Measurements from ENCODE around the gene PRDM12. TPM values are rescaled to one million over a fixed set of nuclear protein-coding genes. Genes with fewer than 3 reads are reported as not detected.

PRDM12 gene
- total and polyA plus RNA-seq, 2 donors (not counting 1 experiment from before 2014, with no cell fraction given): not detected

DNA sequence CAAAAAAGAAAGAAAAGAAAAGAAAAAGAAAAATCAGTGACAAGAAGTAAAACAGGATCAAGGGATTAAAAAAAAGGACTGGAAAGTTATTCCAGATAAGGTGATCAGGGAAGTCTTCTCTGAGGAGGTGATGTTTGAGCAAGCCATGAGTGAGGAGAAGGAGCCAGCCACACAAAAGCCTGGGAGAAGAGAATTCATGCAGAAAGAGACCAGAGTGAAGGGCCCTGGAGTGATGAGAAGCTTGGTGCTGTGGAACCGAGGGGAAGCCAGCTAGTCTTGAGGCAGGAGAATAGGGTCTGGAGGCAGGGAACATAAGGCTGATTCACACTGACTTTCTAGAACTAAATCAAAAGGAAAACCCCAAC, 25.2 kb downstream of the PRDM12 start:
- intact Hi-C loops (cut with micrococcal nuclease): loop anchor here (10.0 kb wide), 1 partner anchor 585 kb away; no protein-coding TSS in a partner anchor
- Histone ChIP-seq H3K36me3 (replicated peaks in 1 of 2; ENCODE audit: control extremely low read depth in 1 of 2, control insufficient read depth in 1 of 2, extremely low read depth in 1 of 2, insufficient read depth in 2 of 2, low read length in 1 of 2) (no peaks in the 10 kb centered on the region), H4K20me1 (ENCODE audit: control insufficient read depth, insufficient read depth, low read length, poor library complexity, severe bottlenecking) (no peaks in the 10 kb centered on the region), H3K4me1 (ENCODE audit: control insufficient read depth in 2 of 2, insufficient read depth in 2 of 2, low read length in 2 of 2) (peaks cover 11 to 13% of the 10 kb centered on the region in 2 donors), H3K4me2 (replicated peaks; ENCODE audit: low read depth, low read length, poor library complexity, severe bottlenecking) (no peak overlapping the region), H2AFZ (ENCODE audit: insufficient read depth, low read depth, low read length, poor library complexity, severe bottlenecking) (peak overlapping the region; percentile 14), H3K9me3 (ENCODE audit: control extremely low read depth in 1 of 3, control insufficient read depth in 2 of 3, insufficient read depth in 1 of 3, low read length in 2 of 3) (peaks cover 0 to 11% (median 5%) of the 10 kb centered on the region in 3 donors), H3K79me2 (ENCODE audit: control insufficient read depth, insufficient read depth, low read length) (peaks cover 14% of the 10 kb centered on the region), H3K27ac (ENCODE audit: low read length in 2 of 2) (no peak overlapping the region), H3K4me3 (ENCODE audit: control extremely low read depth in 1 of 5, extremely low read depth in 1 of 5, insufficient read depth in 1 of 5, low read depth in 2 of 5, low read length in 4 of 5) (no peak overlapping the region), H3K27me3 (replicated peaks in 1 of 4; ENCODE audit: control extremely low read depth in 1 of 4, control insufficient read depth in 3 of 4, insufficient read depth in 4 of 4, low read length in 3 of 4) (peaks cover 0 to 15% (median 2%) of the 10 kb centered on the region in 4 experiments), H3K9ac (ENCODE audit: low read length) (no peak overlapping the region)
- WGBS (ENCODE audit: insufficient coverage): no CpG with 5 or more reads among the region's 1 CpG
- Mint-ChIP-seq H3K27me3 (peaks cover 12% of the 10 kb centered on the region), H3K4me1 (peaks cover 26% of the 10 kb centered on the region), H3K27ac (no peak overlapping the region), H3K4me3 (peak overlapping the region; percentile 23), H3K9me3 (ENCODE audit: insufficient read depth) (no peaks in the 10 kb centered on the region)
- ATAC-seq (ENCODE audit: low read depth) (no peak), DNase-seq (no peak)
- ChIA-PET CTCF (interaction anchor here (0.7 kb wide), 2 partner anchors 18 to 1523 kb away, joined by 3 to 5 read pairs; no protein-coding TSS in a partner anchor), POLR2A (no interaction called here)
- TF ChIP-seq, protein P1, sequence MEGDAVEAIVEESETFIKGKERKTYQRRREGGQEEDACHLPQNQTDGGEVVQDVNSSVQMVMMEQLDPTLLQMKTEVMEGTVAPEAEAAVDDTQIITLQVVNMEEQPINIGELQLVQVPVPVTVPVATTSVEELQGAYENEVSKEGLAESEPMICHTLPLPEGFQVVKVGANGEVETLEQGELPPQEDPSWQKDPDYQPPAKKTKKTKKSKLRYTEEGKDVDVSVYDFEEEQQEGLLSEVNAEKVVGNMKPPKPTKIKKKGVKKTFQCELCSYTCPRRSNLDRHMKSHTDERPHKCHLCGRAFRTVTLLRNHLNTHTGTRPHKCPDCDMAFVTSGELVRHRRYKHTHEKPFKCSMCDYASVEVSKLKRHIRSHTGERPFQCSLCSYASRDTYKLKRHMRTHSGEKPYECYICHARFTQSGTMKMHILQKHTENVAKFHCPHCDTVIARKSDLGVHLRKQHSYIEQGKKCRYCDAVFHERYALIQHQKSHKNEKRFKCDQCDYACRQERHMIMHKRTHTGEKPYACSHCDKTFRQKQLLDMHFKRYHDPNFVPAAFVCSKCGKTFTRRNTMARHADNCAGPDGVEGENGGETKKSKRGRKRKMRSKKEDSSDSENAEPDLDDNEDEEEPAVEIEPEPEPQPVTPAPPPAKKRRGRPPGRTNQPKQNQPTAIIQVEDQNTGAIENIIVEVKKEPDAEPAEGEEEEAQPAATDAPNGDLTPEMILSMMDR (IDR thresholded peaks at IDR 0.05): no peak
- no peak for TF ChIP-seq EZH2 (IDR thresholded peaks at IDR 0.05; ENCODE audit: borderline replicate concordance, insufficient read depth, low read depth, low read length, poor library complexity, severe bottlenecking)

DNA sequence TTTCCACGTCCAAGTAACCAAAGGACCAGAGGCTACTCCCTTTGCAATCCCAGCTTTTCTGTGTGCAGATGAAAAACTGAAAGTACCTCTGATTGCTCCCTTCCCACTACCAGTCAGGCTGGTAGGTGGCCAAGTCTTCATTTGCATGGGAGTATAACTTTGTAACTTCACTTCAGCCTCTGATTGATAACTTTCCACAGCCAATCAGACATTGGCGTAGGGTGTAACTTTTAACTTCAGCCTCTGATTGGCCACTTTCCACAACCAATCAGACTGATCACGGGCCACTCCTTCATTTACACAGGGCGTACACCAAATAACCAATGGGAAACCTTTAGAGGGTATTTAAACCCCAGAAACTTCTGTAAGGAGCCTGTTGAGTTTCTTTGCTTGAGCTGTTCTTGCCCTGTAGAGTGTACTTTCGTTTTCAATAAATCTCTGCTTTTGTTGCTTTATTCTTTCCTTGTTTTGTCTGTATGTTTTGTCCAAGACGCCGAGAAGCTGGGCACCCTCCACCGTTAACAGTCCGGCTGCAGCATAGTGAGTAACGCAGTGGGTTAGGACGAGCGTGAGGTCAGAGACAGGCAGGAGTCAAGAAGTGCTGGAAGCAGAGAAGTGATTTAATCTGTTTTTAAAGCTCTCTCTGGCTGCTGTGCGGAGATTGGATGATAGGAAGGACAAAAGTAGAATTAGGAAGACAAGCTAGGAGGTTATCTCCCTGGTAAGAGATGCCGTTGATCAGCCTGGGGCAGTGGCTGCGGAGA, 25.7 kb downstream of the PRDM12 start:
- H4K20me1 ChIP-seq (ENCODE audit: control insufficient read depth, insufficient read depth, low read length, poor library complexity, severe bottlenecking): no peaks in the 10 kb centered on the region
- TF ChIP-seq, protein P1 (IDR thresholded peaks at IDR 0.05): no peak
- TF ChIP-seq EZH2 (IDR thresholded peaks at IDR 0.05; ENCODE audit: borderline replicate concordance, insufficient read depth, low read depth, low read length, poor library complexity, severe bottlenecking): no peak
- peaks cover 19% of the 10 kb centered on the region for H3K79me2 ChIP-seq (ENCODE audit: control insufficient read depth, insufficient read depth, low read length)
- ATAC-seq (ENCODE audit: low read depth): no peak
- no peak for DNase-seq
- Mint-ChIP-seq H3K4me1 (peaks cover 30% of the 10 kb centered on the region), H3K27ac (no peak overlapping the region), H3K27me3 (peaks cover 10% of the 10 kb centered on the region), H3K9me3 (ENCODE audit: insufficient read depth) (no peaks in the 10 kb centered on the region), H3K4me3 (peak overlapping the region; percentile 23)
- H3K27ac ChIP-seq (ENCODE audit: low read length in 2 of 2): no peak overlapping the region
- peak overlapping the region; percentile 14 for H2AFZ ChIP-seq (ENCODE audit: insufficient read depth, low read depth, low read length, poor library complexity, severe bottlenecking)
- H3K9me3 ChIP-seq (ENCODE audit: control extremely low read depth in 1 of 3, control insufficient read depth in 2 of 3, insufficient read depth in 1 of 3, low read length in 2 of 3): peaks cover 0 to 8% (median 3%) of the 10 kb centered on the region in 3 donors
- H3K4me3 ChIP-seq (ENCODE audit: control extremely low read depth in 1 of 5, extremely low read depth in 1 of 5, insufficient read depth in 1 of 5, low read depth in 2 of 5, low read length in 4 of 5): no peak overlapping the region
- intact Hi-C loops (cut with micrococcal nuclease): loop anchor here (10.0 kb wide), 1 partner anchor 585 kb away; no protein-coding TSS in a partner anchor
- POLR2A ChIA-PET: no interaction called here
- no peak overlapping the region for H3K9ac ChIP-seq (ENCODE audit: low read length)
- peaks cover 16 to 19% of the 10 kb centered on the region in 2 donors for H3K4me1 ChIP-seq (ENCODE audit: control insufficient read depth in 2 of 2, insufficient read depth in 2 of 2, low read length in 2 of 2)
- H3K27me3 ChIP-seq (replicated peaks in 1 of 4; ENCODE audit: control extremely low read depth in 1 of 4, control insufficient read depth in 3 of 4, insufficient read depth in 4 of 4, low read length in 3 of 4): peaks cover 0 to 12% (median under 1%) of the 10 kb centered on the region in 4 experiments
- H3K36me3 ChIP-seq (replicated peaks in 1 of 2; ENCODE audit: control extremely low read depth in 1 of 2, control insufficient read depth in 1 of 2, extremely low read depth in 1 of 2, insufficient read depth in 2 of 2, low read length in 1 of 2): no peaks in the 10 kb centered on the region
- no peak overlapping the region for H3K4me2 ChIP-seq (replicated peaks; ENCODE audit: low read depth, low read length, poor library complexity, severe bottlenecking)
- 79% methylated on average over 13 of the region's 15 CpGs for WGBS (ENCODE audit: insufficient coverage)
- CTCF ChIA-PET: interaction anchor here (0.7 to 1.5 kb wide), 5 partner anchors 8 to 435 kb away, joined by 3 to 6 read pairs (median 4); no protein-coding TSS in a partner anchor
